Fibroblast of the aortic adventitia (primary cell): ENCODE measurements around the gene TIA1. TPM values are rescaled to one million over a fixed set of nuclear protein-coding genes. Genes with fewer than 3 reads are reported as not detected.
A peak's percentile ranks its signal among the peaks of the same experiment; 100 is the strongest.
"Not testable (repeated sequence)": the region's sequence is repeated elsewhere in the genome, so short reads cannot be mapped to it uniquely, and the experiment has no call there.

ENCODE experiments used
- DNase-seq: peaks from one replicate; pipeline ENCODE4 v3.0.0-alpha.2; 2010; ENCODE audit warnings: low read depth
- H3K4me3 ChIP-seq: 2 replicates; pipeline ENCODE4 v1.5.1; 2011; ENCODE audit warnings: low read depth, mild to moderate bottlenecking, control low read depth, low read length, moderate library complexity
- CTCF ChIP-seq: IDR thresholded peaks from 2 replicates; pipeline ENCODE4 v1.5.1; 2011; ENCODE audit warnings: mild to moderate bottlenecking, low read length, control low read depth, inconsistent platforms; ENCODE audit not compliant: insufficient read depth
- total RNA-seq: library from RNA; depleted of rRNA; stranded (reverse); fragments of >200 nt; gene quantifications from 2 replicates; pipeline ENCODE4 v1.2.3, GENCODE V29; 2012; ENCODE audit warnings: low replicate concordance

Gene TIA1
- 79.0 and 117 TPM in 2 replicates for total RNA-seq

- DNase-seq = peak; percentile 98
- TF ChIP-seq CTCF = no peak
These were observed at the start of gene TIA1 for GRCh38 chr2:70248181-70248847. TSS of gene TIA1 (minus strand) at chr2:70248628. CDS start at chr2:70248430, 198 bp downstream.

DNA sequence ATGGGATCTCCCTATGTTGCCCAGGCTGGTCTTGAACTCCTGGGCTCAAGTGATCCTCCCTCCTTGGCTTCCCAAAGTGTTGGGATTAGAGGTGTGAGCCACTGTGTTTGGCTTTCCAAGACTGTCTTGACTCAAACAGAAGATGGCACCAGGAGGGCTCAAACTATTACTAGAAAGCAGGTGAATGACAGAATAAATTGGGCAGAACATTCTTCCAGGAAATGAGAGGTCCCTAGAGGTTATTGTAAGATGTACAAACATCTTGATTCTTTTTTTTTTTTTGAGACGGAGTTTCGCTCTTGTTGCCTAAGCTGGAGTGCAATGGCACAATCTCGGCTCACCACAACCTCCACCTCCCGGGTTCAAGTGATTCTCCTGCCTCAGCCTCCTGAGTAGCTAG is 49.4 kb upstream of the TIA1 start:
- not testable (repeated sequence) for DNase-seq

More at GRCh38 chr2:70248181-70248847, at the start of gene TIA1:
- peak within 1 kb of the TSS; percentile 97 for H3K4me3 ChIP-seq

GRCh38 chr2:70283500-70284191 is 35.2 kb upstream of the TIA1 start:
- DNase-seq = no peak
- no peak for TF ChIP-seq CTCF
- H3K4me3 ChIP-seq = no peak overlapping the region

More for the DNA sequence above, 49.4 kb upstream of the TIA1 start:
- H3K4me3 ChIP-seq = not testable (repeated sequence)

GRCh38 chr2:70282439-70282838 is 34.0 kb upstream of the TIA1 start:
- TF ChIP-seq CTCF = no peak
- DNase-seq = no peak
- no peak overlapping the region for H3K4me3 ChIP-seq

DNA sequence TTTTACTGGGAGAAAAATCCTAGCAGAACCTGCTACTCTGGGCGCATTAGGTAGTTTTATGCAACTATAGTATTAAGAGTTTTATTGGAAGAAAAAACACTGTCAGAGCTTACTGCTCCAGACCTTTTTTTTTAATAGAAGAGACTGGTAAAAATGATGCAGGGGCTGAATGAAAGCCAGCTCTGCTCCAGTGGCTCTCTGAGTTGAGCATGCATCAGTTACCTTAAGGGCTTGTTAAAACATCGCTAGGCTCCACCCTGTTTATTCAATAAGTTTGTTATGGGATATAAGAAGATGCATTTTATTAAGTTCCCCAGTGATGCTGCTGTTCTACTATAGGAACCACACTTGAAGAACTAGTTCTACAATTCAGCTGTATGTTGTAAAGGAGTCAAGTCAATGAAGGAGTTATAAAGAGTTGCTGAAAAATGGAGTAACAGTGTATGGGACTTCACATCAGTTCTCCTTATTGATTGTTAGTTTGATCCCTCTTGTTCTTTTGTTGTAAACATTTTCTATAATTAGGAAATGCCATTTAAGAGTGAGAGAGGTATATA is 31.9 kb upstream of the TIA1 start:
- DNase-seq = no peak
- TF ChIP-seq CTCF = no peak
- H3K4me3 ChIP-seq = no peak overlapping the region

DNA sequence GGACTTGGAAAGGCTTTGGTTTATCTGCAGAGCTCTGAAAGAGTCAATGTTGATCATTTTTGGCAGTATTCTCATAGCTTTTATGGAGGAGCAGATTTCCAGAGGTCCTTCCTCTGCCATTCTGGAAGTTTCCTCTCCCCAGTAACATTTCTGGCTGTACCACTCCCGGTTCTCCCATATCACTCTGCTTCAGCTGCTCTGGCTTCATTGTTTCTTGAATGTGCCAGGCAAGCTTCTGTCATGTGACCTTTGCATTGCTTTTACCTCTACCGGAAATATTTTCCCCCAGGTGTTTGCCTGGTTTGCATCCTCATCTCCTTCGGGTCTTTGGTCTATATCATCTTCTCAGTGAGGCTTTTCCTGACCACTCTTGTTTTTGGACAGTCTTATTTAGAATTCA is 21.9 kb upstream of the TIA1 start:
- no peak for DNase-seq
- no peak for TF ChIP-seq CTCF

DNA sequence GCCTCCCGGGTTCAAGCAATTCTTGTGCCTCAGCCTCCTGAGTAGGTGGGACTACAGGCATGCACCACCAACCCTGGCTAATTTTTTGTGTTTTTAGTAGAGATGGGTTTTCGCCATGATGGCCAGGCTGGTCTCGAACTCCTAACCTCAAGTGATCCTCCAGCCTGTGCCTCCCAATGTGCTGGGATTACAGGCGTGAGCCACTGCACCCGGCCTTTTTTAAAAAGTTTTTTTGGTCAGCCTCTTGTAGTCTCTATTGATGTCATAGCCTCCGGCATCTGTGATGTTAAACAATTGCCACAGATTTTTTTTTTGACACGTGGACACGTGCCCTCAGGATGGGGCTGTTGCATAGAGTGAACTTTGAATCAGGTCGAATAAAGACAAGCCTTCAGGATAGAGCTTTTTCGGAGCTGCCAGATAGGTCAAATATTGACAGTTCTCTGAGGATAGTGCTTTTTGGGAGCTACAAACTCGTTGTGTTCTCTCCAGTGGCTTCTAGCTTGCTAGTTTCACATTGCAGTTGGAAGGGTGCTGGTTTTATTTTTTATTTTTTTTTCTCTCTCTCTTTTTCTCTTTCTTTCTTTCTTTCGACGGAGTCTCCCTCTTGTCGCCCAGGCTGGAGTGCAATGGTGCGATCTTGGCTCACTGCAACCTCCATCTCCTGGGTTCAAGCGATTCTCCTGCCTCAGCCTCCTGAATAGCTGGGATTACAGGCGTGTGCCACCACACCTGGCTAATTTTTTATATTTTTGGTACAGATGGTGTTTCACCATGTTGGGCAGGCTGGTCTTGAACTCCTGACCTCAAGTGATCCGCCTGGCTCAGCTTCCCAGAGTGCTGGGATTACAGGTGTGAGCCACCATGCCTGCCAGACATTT is 21.2 kb upstream of the TIA1 start:
- not testable (repeated sequence) for DNase-seq, H3K4me3 ChIP-seq

More for the DNA sequence above, 21.9 kb upstream of the TIA1 start:
- no peak overlapping the region for H3K4me3 ChIP-seq

- DNase-seq, H3K4me3 ChIP-seq: not testable (repeated sequence)
These were observed 18.5 kb upstream of the TIA1 start for GRCh38 chr2:70266925-70267324.
